NB4 (cell line): ENCODE measurements around the gene ATXN1.

Experiments
- CTCF ChIP-seq: IDR thresholded peaks from one replicate; pipeline ENCODE4 v1.5.1; 2012; ENCODE audit warnings: low read depth, low read length
- MAX ChIP-seq: IDR thresholded peaks from 2 replicates; pipeline ENCODE4 v1.6.1; 2011; ENCODE audit warnings: low read depth, low read length
- MYC ChIP-seq: IDR thresholded peaks from 2 replicates; pipeline ENCODE4 v1.6.1; 2011; ENCODE audit warnings: low read depth, low read length
- POLR2A ChIP-seq: IDR thresholded peaks from 2 replicates; pipeline ENCODE4 v1.6.1; 2011; ENCODE audit warnings: mild to moderate bottlenecking; ENCODE audit not compliant: insufficient read length; ENCODE audit errors: extremely low read depth

- no peak for TF ChIP-seq CTCF
- no peak for TF ChIP-seq POLR2A
- TF ChIP-seq MYC: no peak
- TF ChIP-seq MAX: no peak
Measured at GRCh38 chr6:16496210-16496609, 265.1 kb downstream of the ATXN1 start.
